NCI-H1436 treated with DMSO at 0.1 percent for 48 hours (cell line): ENCODE data around the gene NEU2.

Source experiments
- DNase-seq: peaks from one replicate; lab custom pipeline; 2025; lab: John Stamatoyannopoulos, UW

Gene NEU2

GRCh38 chr2:233032551-233033320 lies at the start of gene NEU2:
NEU2 (plus strand) TSS chr2:233032672; CDS start chr2:233032672, 0 bp downstream.
- no peak for DNase-seq

GRCh38 chr2:232982926-232983668 lies 49.4 kb upstream of the NEU2 start:
- DNase-seq: no peak

GRCh38 chr2:232983669-232984140 lies 48.8 kb upstream of the NEU2 start:
- DNase-seq: no peak

GRCh38 chr2:232984451-232985207 lies 47.8 kb upstream of the NEU2 start:
- no peak for DNase-seq

GRCh38 chr2:232986155-232986554 lies 46.3 kb upstream of the NEU2 start:
- no peak for DNase-seq

GRCh38 chr2:232993231-232993821 lies 39.1 kb upstream of the NEU2 start:
- DNase-seq: no peak

GRCh38 chr2:232994446-232994845 lies 38.0 kb upstream of the NEU2 start:
- no peak for DNase-seq

GRCh38 chr2:232997749-232998665 lies 34.5 kb upstream of the NEU2 start:
- no peak for DNase-seq

- DNase-seq: no peak
These were observed 33.8 kb upstream of the NEU2 start for GRCh38 chr2:232998666-232998985.

GRCh38 chr2:232999354-232999753 lies 33.1 kb upstream of the NEU2 start:
- DNase-seq: no peak

- no peak for DNase-seq
These were observed 31.4 kb upstream of the NEU2 start for GRCh38 chr2:233000886-233001750.

GRCh38 chr2:233002829-233003657 lies 29.4 kb upstream of the NEU2 start:
- no peak for DNase-seq

- DNase-seq: no peak
These were observed 28.6 kb upstream of the NEU2 start for GRCh38 chr2:233003658-233004555.

- no peak for DNase-seq
These were observed 27.4 kb upstream of the NEU2 start for GRCh38 chr2:233005096-233005495.

- no peak for DNase-seq
These were observed 25.8 kb upstream of the NEU2 start for GRCh38 chr2:233006648-233007047.

- no peak for DNase-seq
These were observed 25.2 kb upstream of the NEU2 start for GRCh38 chr2:233007270-233007669.

- no peak for DNase-seq
These were observed 24.7 kb upstream of the NEU2 start for GRCh38 chr2:233007739-233008138.

- no peak for DNase-seq
These were observed 22.8 kb upstream of the NEU2 start for GRCh38 chr2:233009661-233010060.
